Esophagus muscularis mucosa (tissue), 3 donors: ENCODE measurements around the gene SSR3.

Source experiments
- CTCF ChIP-seq, 3 experiments: fragments of 200-600 bp in 2 of 3; fragments of 450-650 bp in 1 of 3; sonication (generic) in 2 of 3; IDR thresholded peaks; one replicate each; pipeline ENCODE4 v1.5.1; 2017 to 2019; ENCODE audit warnings: antibody characterized with exemption in 3 of 3, mild to moderate bottlenecking in 2 of 3, moderate library complexity in 1 of 3
- POLR2A ChIP-seq: fragments of 450-650 bp; IDR thresholded peaks from one replicate; pipeline ENCODE4 v1.6.1; 2017; ENCODE audit warnings: antibody characterized with exemption, moderate library complexity, mild to moderate bottlenecking, low read depth

GRCh38 chr3:156511987-156512677 is 42.8 kb downstream of the SSR3 start:
- TF ChIP-seq CTCF (IDR thresholded peaks at IDR 0.05) (no peak), POLR2A (no peak)
